GM21526 (cell line): ENCODE measurements around the gene ITPRIP.

ENCODE experiments used
- ATAC-seq: cut with Tn5 transposase; IDR thresholded peaks from one replicate; pipeline ENCODE4 v1.9.1; 2021; ENCODE audit warnings: moderate library complexity; ENCODE audit not compliant: unreplicated experiment, low FRiP score

Gene ITPRIP

DNA sequence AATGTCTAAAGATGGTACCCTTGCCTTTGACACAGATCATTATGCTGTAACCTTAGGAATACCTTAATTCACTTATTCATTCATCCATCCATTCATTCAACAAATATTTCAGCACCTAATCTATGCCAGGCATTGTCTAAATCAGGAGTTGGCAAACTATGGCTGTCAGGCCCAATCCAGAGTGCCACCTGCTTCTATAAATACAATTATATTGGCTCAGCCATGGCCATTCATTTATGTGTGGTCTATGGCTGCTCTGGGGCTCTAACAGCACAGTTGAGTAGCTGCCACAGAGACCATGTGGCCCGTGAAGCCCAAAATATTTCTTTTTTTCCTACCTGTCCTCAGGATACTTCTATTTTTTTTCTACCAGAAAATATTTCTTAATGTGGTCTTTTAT, 6.0 kb upstream of the ITPRIP start:
- ATAC-seq, result no peak

GRCh38 chr10:104342941-104343411, 4.7 kb upstream of the ITPRIP start:
- no peak for ATAC-seq

GRCh38 chr10:104340641-104341040, 2.4 kb upstream of the ITPRIP start:
- ATAC-seq, result no peak

GRCh38 chr10:104340111-104340526, 1.9 kb upstream of the ITPRIP start:
- ATAC-seq, result no peak

DNA sequence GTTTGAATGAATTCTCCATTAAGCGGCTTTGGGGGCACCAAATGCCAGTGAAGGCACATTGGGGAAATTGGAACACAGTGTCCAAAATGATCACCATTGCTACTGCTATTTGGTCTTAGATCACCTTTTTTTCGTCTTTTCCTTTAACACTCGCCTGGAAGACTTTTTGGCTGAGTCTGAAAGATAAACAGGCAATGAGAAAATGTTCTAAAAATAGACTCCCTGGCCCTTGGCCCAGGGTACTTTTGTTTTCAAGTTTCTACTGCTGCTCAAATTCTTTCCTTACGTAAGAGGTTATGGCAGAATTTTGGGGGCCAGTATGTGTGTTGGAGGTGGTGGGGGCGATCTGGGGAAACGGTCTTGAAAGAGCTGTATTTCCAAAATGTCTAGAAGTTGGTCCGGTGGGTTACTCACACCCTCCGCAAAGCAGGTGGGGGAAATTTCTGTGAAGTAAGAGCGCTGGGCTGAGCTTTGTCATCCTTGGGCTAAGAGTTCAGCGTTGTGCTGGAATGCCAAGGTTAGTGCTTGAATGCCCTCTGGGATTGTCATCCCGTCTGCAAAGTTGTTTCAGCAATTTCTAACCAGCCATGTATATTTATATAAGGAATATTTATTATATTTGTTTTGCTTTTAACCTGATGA, 1.3 kb upstream of the ITPRIP start:
- no peak for ATAC-seq

DNA sequence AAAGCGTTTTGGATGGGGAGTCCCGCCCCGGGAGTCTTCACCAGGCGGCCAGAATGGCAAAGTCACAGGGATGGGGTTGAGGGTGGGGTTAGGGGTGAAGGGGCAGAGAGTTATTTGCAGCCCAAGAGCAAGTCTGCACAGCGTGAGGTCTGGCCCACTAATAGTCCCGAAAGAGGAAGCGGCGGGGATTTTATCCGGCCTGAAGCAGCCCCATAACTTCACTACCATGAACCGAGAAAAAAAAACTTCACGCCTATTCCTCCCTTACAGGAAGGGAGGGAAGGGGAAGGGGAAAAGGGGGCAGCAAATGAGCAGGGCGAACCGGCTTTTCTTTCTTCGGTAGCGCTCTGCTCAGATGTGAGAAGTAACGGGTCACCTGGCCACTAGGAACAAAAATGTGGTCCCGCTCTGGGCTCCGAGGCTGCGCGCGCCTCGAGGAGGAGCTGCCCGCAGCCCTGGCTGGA, 712 bp downstream of the ITPRIP start:
- peak; percentile 47 for ATAC-seq

DNA sequence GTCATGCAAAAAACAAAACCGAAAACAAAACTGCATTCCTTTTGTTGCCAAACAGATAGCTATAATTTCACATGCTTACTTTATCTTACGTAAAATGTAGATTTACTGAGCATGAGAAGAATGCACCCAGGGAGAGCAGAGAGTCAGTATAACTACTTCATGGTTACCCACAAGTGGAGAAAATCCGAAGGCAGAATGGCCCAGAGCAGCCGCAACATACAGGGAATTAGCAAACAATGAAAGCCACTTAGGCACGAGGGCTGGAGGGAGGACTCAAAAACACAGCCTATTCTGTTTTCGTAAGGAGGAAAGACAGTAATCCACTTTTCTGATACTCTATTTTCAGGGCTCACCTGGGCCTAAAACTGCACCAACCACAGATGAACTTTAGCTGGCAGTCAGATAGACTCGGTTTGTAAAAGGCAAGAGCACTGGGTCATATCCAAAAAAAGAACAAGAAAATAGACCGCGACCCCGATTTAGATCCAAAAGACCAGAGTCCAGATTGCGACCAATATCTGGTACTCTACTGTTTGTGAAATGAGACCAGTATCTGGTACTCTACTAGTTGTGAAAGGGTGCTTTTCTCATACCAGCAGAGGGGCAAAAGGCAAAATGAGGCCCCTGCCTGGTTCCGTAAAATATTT, 1.3 kb downstream of the ITPRIP start:
- peak; percentile 16 for ATAC-seq

GRCh38 chr10:104334965-104335650, 3.2 kb downstream of the ITPRIP start:
- ATAC-seq, result no peak

- no peak for ATAC-seq
Measured at GRCh38 chr10:104334561-104334960, 3.7 kb downstream of the ITPRIP start.

DNA sequence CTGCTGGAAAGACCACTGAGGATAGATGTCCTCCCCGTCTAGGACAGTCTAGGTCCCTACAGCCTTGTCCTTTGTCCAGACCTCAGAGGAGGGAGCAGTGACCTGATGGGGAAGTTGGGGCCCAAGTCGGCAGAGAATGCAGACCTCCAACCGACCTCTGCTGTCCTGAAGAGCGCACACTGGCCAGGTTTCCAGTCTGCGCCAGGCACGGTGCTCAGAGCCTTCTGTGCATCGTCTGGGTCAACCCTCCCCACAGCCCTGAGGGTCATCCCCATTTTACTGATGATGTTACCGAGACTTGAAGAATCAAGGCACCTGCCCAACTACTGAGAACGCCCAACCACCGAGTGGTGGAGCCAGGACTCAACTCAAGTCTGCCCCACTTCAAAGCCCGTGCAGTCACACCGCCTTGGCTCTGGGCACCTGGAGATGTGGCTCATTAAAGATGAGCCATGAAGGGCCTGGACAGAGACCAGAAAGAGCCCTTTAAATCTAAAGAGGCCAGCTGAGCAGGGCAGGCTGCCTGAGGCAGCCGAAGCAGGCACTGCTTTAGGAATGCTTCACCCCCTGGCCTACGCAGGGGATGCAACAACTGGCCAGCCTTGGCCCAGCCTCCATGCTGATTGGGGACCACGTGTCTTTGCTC, 4.4 kb downstream of the ITPRIP start:
- no peak for ATAC-seq

DNA sequence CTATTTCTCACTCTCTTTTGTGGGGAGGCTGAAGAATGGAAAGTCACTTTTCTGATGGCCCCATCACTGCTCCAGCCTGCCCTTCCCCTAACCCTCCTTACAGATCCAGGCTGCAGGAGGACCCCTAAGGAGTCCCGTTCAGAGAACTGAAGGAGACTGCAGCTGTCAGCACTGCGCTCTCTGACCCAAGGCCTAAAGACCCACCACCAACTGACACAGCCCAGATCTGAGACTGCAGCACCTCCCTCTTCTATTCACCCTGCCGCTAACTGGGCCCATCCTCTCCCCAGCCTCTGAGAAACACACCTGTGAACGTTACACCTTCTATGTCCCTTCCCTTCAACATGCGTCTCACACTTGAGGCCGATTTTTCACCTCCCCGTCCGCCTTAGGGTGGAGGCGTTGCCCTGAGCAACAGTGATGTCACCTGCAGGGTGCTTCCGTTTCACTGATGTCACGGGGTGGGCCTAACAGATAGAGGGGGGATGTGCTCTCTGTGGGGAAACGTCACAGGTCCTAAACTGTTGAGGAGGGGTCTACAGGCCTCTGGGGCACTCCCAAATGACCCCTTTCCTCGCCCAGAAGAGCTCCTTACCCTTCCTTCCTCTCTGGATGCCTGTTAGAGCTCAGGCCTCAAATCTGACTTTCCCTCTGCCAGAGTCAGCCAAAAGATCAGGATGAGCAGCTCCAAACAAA, 5.1 kb downstream of the ITPRIP start:
- ATAC-seq, result no peak

DNA sequence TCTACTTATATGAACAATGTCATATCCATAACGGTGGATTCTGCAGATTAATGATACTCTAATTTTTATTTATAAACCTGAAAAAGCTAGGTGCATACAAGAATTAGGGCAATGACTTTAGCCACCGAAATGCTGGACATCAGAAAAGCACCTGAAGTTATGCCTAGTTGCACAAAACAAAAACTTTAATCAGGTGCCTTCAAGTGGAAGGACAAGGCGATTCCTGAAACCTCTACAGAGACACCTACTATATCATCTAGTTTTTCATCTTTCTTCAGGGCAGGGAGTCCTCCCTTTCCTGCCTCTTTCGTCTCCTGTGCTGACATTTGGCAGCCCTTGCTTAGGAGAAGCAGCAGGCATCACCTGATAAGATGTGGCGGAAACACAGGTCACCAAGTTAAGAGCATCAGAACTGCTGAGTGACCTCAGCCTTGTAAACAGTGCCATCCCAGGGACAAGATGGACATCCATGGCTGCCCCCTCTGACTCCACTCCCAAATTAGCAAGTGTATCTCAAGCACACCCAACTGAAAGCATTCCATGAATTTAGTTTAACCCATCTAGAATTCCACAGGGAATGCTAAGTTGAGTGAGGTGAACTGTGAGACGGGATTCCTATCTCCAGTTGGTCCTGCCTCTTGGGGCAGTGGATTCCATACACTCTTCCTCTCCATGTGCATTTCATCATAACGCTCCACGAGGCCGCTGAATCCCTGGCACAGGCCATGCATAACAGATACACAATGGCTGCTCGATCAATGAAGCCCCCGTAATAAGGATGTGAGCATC, 5.8 kb downstream of the ITPRIP start:
- no peak for ATAC-seq

GRCh38 chr10:104331208-104331838, 6.9 kb downstream of the ITPRIP start:
- ATAC-seq, result no peak

GRCh38 chr10:104330168-104331110, 7.8 kb downstream of the ITPRIP start:
- no peak for ATAC-seq

DNA sequence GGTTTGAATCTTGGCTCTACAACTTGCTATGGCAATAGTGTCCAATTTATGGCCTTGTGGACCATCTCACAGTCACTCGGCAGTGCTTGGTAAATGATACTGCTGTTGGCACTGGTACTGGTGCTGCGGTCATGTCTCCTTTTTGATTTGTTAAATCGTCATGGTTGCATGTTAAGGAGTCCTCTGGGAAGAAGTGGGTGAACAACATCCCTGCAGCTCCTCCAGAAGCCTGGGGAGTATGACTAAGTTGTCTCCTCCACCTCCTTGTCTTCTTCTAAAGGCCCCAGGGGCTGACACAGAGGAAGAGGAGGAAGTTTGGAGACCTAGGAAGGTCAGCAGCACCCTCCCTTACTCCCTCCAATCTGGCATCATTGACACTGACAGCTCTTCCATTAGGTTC, 8.5 kb downstream of the ITPRIP start:
- no peak for ATAC-seq

DNA sequence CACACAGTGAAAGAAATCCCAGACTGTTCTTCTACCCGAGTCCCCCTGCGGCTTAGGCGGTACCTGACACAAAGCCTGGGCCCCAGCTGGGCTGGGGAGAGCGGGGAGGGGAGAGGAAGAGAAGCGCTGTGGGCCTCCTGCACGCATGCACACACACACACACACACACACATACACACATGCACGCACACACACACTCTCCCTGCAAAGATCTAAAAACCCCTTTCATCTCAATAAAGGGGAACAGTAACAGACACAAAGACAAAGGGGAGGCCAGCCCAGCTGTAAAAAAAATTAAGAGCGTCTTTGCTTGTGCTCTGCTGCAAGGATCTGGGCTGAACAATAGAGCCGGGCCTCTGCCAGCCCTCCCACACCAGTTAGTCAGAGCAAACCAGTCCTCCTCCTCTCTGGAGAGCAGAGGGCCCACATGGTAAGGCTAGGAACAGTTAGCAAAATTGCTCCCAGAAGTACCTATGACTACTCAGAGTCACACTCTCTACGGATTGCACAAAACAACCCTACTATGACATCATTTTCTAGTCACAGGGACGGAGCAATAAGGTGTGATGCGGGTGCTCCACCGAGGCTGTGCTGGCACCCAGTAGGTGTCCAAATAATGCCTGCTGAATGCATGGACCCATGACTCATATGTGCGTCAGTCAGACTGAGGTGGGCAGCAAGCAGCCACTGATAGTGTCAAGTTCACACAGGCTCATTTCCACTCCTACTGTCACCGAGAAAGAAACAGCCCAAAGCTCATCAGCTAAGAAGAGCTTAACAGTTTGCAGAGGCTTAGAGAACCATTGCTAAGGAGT, 9.2 kb downstream of the ITPRIP start:
- ATAC-seq, result peak; percentile 48

GRCh38 chr10:104328646-104328895, 9.7 kb downstream of the ITPRIP start:
- no peak for ATAC-seq
